ENCODE results near the gene CSTPP1.

The CSTPP1 gene

GRCh38 chr11:47132981-47133380 lies 196.4 kb downstream of the CSTPP1 start:
- no peak for DNase-seq
- Histone ChIP-seq H3K4me3 (ENCODE audit: low read depth, low read length) (no peak overlapping the region), H3K27ac (no peak overlapping the region), H3K36me3 (replicated peaks) (no peaks in the 10 kb centered on the region), H3K27me3 (replicated peaks) (no peaks in the 10 kb centered on the region)
- in situ Hi-C loops (cut with HindIII; ENCODE audit: low pct_ligation_motif_present, low sequenced_read_pairs) = loop anchor here (25.0 kb wide), 1 partner anchor 221 kb away; the partner anchor contains the start of gene LRP4
- TF ChIP-seq CTCF (IDR thresholded peaks at IDR 0.05; ENCODE audit: low read depth, low read length, missing control alignments) = no peak

GRCh38 chr11:47136327-47136726 lies 199.8 kb downstream of the CSTPP1 start:
- no peak for TF ChIP-seq CTCF (IDR thresholded peaks at IDR 0.05; ENCODE audit: low read depth, low read length, missing control alignments)
- in situ Hi-C loops (cut with HindIII; ENCODE audit: low pct_ligation_motif_present, low sequenced_read_pairs) = loop anchor here (25.0 kb wide), 1 partner anchor 224 kb away; the partner anchor contains the start of gene LRP4
- H3K36me3 ChIP-seq (replicated peaks) = no peaks in the 10 kb centered on the region
- DNase-seq = no peak
- H3K4me3 ChIP-seq (ENCODE audit: low read depth, low read length) = no peak overlapping the region
- H3K27me3 ChIP-seq (replicated peaks) = no peaks in the 10 kb centered on the region
- no peak overlapping the region for H3K27ac ChIP-seq

- Histone ChIP-seq H3K36me3 (replicated peaks) (no peaks in the 10 kb centered on the region), H3K4me3 (ENCODE audit: low read depth, low read length) (no peak overlapping the region), H3K27ac (no peak overlapping the region), H3K27me3 (replicated peaks) (no peaks in the 10 kb centered on the region)
- DNase-seq = no peak
- in situ Hi-C loops (cut with HindIII; ENCODE audit: low pct_ligation_motif_present, low sequenced_read_pairs) = loop anchor here (25.0 kb wide), 1 partner anchor 225 kb away; the partner anchor contains the start of gene LRP4
- TF ChIP-seq CTCF (IDR thresholded peaks at IDR 0.05; ENCODE audit: low read depth, low read length, missing control alignments) = no peak
Measured at GRCh38 chr11:47136921-47137320, 200.4 kb downstream of the CSTPP1 start.

- no peaks in the 10 kb centered on the region for H3K27me3 ChIP-seq (replicated peaks)
- TF ChIP-seq CTCF (IDR thresholded peaks at IDR 0.05; ENCODE audit: low read depth, low read length, missing control alignments) = no peak
- H3K27ac ChIP-seq = no peak overlapping the region
- in situ Hi-C loops (cut with HindIII; ENCODE audit: low pct_ligation_motif_present, low sequenced_read_pairs) = loop anchor here (25.0 kb wide), 1 partner anchor 225 kb away; the partner anchor contains the start of gene LRP4
- no peak for DNase-seq
- H3K4me3 ChIP-seq (ENCODE audit: low read depth, low read length) = no peak overlapping the region
- no peaks in the 10 kb centered on the region for H3K36me3 ChIP-seq (replicated peaks)
Measured at GRCh38 chr11:47137476-47137875, 200.9 kb downstream of the CSTPP1 start.

GRCh38 chr11:47139878-47140277 lies 203.3 kb downstream of the CSTPP1 start:
- no peak overlapping the region for H3K27ac ChIP-seq
- no peaks in the 10 kb centered on the region for H3K36me3 ChIP-seq (replicated peaks)
- H3K4me3 ChIP-seq (ENCODE audit: low read depth, low read length) = no peak overlapping the region
- no peaks in the 10 kb centered on the region for H3K27me3 ChIP-seq (replicated peaks)
- in situ Hi-C loops (cut with HindIII; ENCODE audit: low pct_ligation_motif_present, low sequenced_read_pairs) = loop anchor here (25.0 kb wide), 1 partner anchor 228 kb away; the partner anchor contains the start of gene LRP4
- no peak for TF ChIP-seq CTCF (IDR thresholded peaks at IDR 0.05; ENCODE audit: low read depth, low read length, missing control alignments)
- DNase-seq = no peak

GRCh38 chr11:47143322-47143721 lies 206.8 kb downstream of the CSTPP1 start:
- Histone ChIP-seq H3K4me3 (ENCODE audit: low read depth, low read length) (no peak overlapping the region), H3K27me3 (replicated peaks) (no peaks in the 10 kb centered on the region), H3K36me3 (replicated peaks) (no peaks in the 10 kb centered on the region), H3K27ac (no peak overlapping the region)
- TF ChIP-seq CTCF (IDR thresholded peaks at IDR 0.05; ENCODE audit: low read depth, low read length, missing control alignments) = no peak
- DNase-seq = peak; percentile 57
- in situ Hi-C loops (cut with HindIII; ENCODE audit: low pct_ligation_motif_present, low sequenced_read_pairs) = loop anchor here (25.0 kb wide), 1 partner anchor 231 kb away; the partner anchor contains the start of gene LRP4

Measured in brain microvascular endothelial cell (primary cell).